ENCODE results near the gene SLC12A4. TPM values are rescaled to one million over a fixed set of nuclear protein-coding genes. Genes with fewer than 3 reads are reported as not detected.

SLC12A4 gene
- total RNA-seq, 2 experiments from 2014 or later = 21.8 to 25.8 TPM

DNA sequence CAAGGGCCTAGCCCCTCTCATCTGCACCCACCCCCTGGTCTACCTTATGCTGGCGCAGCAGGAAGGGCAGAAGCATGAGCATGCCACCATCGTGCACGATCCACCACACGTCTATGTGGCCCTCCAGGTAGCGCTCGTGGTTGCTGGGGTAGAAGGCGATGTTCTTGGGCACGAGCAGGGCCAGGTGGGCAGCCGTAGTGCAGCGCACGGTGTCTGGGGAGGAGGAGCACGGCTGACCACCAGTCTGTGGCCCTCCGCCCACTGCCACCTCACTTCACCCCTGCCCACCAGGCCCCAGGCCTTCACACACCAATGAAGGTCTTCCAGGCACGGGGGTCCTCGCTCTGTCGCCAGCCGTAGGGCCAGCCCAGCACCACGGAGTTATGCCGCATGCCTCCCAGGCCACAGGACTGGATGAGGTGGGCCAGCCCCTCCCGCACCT, 22.3 kb downstream of the SLC12A4 start:
- POLR2A ChIA-PET = no interaction called here
- intact Hi-C loops (cut with DNase I, micrococcal nuclease) = no loop called here
- ATAC-seq (no peak), DNase-seq (no peak)
- no peak overlapping the region for H3K4me3 Mint-ChIP-seq
- no peaks in the 10 kb centered on the region for H3K9me3 Mint-ChIP-seq (ENCODE audit: low read depth)
- H3K27me3 Mint-ChIP-seq = no peaks in the 10 kb centered on the region
- H3K27ac Mint-ChIP-seq = no peak overlapping the region
- peaks cover 7% of the 10 kb centered on the region for H3K4me1 Mint-ChIP-seq
- H3K36me3 Mint-ChIP-seq (ENCODE audit: low read depth) = peaks cover 6% of the 10 kb centered on the region
- CTCF ChIA-PET = interaction anchor here (1.4 kb wide), 2 partner anchors 46 to 129 kb away, joined by 3 read pairs; no protein-coding TSS in a partner anchor

DNA sequence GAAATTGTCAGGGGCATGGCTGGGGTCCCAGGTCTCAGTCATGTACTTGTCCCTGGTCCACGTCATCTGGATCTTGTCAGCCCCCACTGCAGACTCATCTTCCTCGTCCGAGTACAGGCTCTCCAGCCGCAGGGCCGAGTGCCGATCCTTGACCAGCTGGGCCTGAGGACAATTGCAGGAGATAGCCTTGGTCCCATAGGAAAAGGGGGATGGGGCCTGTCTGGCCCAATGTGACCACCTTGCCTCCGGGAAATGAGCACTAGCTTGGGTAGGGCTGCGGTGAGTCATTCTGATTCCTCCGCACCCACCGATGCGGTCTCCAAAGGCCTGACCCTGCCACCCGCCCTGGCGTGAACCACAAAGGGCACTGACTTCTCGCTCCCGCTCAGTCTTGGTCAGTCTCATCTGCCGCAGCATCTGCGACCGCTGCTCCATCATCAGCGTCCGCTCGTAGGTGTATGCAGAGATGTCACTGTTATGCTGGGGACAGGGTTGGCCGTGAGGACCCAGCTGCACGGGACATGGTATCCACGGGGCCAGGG, 23.0 kb downstream of the SLC12A4 start:
- no peaks in the 10 kb centered on the region for H3K9me3 Mint-ChIP-seq (ENCODE audit: low read depth)
- POLR2A ChIA-PET = no interaction called here
- ATAC-seq = no peak
- peaks cover 6% of the 10 kb centered on the region for H3K36me3 Mint-ChIP-seq (ENCODE audit: low read depth)
- H3K27me3 Mint-ChIP-seq = no peaks in the 10 kb centered on the region
- DNase-seq = no peak
- no peak overlapping the region for H3K27ac Mint-ChIP-seq
- CTCF ChIA-PET = no interaction called here
- H3K4me3 Mint-ChIP-seq = no peak overlapping the region
- intact Hi-C loops (cut with DNase I, micrococcal nuclease) = no loop called here
- peaks cover 7% of the 10 kb centered on the region for H3K4me1 Mint-ChIP-seq

- Mint-ChIP-seq H3K4me1 (peaks cover 13% of the 10 kb centered on the region), H3K9me3 (ENCODE audit: low read depth) (no peaks in the 10 kb centered on the region), H3K27me3 (no peaks in the 10 kb centered on the region), H3K36me3 (ENCODE audit: low read depth) (peaks cover 12% of the 10 kb centered on the region), H3K4me3 (no peak overlapping the region), H3K27ac (no peak overlapping the region)
- ChIA-PET POLR2A (interaction anchor here (1.0 kb wide), 1 partner anchor 9 kb away, joined by 3 read pairs; no protein-coding TSS in a partner anchor), CTCF (interaction anchor here (1.3 kb wide), 1 partner anchor 9 kb away, joined by 5 read pairs; no protein-coding TSS in a partner anchor)
- intact Hi-C loops (cut with DNase I, micrococcal nuclease) = no loop called here
- ATAC-seq (no peak), DNase-seq (no peak)
Measured at GRCh38 chr16:67944690-67945391, 23.6 kb downstream of the SLC12A4 start.

- no peaks in the 10 kb centered on the region for H3K27me3 Mint-ChIP-seq
- intact Hi-C loops (cut with DNase I, micrococcal nuclease) = no loop called here
Measured at GRCh38 chr16:67943619-67944504, 24.6 kb downstream of the SLC12A4 start, which contains the start of gene LCAT. LCAT (minus strand) TSS chr16:67944120; CDS start chr16:67944101, 19 bp downstream.

DNA sequence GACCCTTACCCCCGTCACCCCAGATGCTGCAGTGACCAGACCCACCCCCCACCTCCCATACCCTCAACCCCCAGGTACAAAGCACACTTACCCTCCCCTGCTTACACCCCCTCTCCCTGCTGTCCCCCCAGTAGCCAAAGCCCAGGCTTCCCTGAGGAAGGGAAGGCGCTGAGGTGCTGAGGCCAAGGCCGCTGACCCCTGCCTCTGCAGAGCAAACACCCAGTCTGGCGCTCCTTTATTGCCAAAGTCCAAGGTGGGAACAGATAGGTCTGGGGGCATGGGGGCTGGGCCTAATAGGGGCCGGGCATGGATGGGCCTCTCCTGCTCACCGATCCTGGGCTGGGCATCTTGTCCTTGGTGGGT, 25.2 kb downstream of the SLC12A4 start:
- ChIA-PET POLR2A (no interaction called here), CTCF (interaction anchor here (0.6 to 1.2 kb wide), 3 partner anchors 37 to 612 kb away, joined by 3 read pairs; partner anchors contain the start of gene DPEP3)
- Mint-ChIP-seq H3K27ac (no peak overlapping the region), H3K9me3 (ENCODE audit: low read depth) (no peaks in the 10 kb centered on the region), H3K36me3 (ENCODE audit: low read depth) (peaks cover 19% of the 10 kb centered on the region), H3K4me3 (no peak overlapping the region), H3K27me3 (no peaks in the 10 kb centered on the region), H3K4me1 (peaks cover 21% of the 10 kb centered on the region)
- ATAC-seq (no peak), DNase-seq (no peak)
- intact Hi-C loops (cut with DNase I, micrococcal nuclease) = no loop called here

More at GRCh38 chr16:67943619-67944504, 24.6 kb downstream of the SLC12A4 start, which contains the start of gene LCAT:
- DNase-seq = no peak
- no peak within 1 kb of the TSS for H3K4me3 Mint-ChIP-seq
- H3K27ac Mint-ChIP-seq = no peak within 1 kb of the TSS
- peaks cover 21% of the 10 kb centered on the region for H3K4me1 Mint-ChIP-seq
- ChIA-PET CTCF (interaction anchor here (0.6 to 1.3 kb wide), 3 partner anchors 8 to 613 kb away, joined by 3 to 5 read pairs (median 3); partner anchors contain the start of gene DPEP3), POLR2A (interaction anchor here (0.7 to 1.0 kb wide), 2 partner anchors 8 to 139 kb away, joined by 3 read pairs; no protein-coding TSS in a partner anchor)
- no peaks in the 10 kb centered on the region for H3K9me3 Mint-ChIP-seq (ENCODE audit: low read depth)
- peaks cover 18% of the 10 kb centered on the region for H3K36me3 Mint-ChIP-seq (ENCODE audit: low read depth)
- ATAC-seq = no peak

GRCh38 chr16:67942510-67943255, 25.8 kb downstream of the SLC12A4 start:
- Mint-ChIP-seq H3K36me3 (ENCODE audit: low read depth) (peaks cover 19% of the 10 kb centered on the region), H3K4me1 (peaks cover 21% of the 10 kb centered on the region), H3K27me3 (no peaks in the 10 kb centered on the region), H3K27ac (no peak overlapping the region), H3K9me3 (ENCODE audit: low read depth) (no peaks in the 10 kb centered on the region), H3K4me3 (no peak overlapping the region)
- DNase-seq (no peak), ATAC-seq (no peak)
- intact Hi-C loops (cut with DNase I, micrococcal nuclease) = no loop called here
- POLR2A ChIA-PET = no interaction called here
- CTCF ChIA-PET = interaction anchor here (0.6 to 2.5 kb wide), 16 partner anchors 13 to 430 kb away, joined by 3 to 8 read pairs (median 3); partner anchors contain the start of gene DPEP3

DNA sequence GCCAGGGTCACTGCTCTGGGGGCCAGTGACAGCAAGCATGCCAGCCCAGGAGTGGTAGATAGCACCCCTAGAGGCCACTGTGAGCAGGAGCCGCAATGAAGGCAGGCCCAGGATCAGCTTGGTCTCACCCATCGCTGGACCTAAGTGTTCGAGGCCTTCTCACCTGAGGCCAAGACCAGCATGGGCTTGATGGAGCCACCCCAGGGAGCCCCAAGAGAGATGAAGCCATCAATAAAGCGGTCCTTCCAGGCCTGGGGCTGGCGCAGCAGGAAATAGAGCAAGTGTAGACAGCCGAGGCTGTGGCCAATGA, 26.3 kb downstream of the SLC12A4 start:
- ATAC-seq = peak; percentile 64
- H3K27ac Mint-ChIP-seq = no peak overlapping the region
- POLR2A ChIA-PET = no interaction called here

GRCh38 chr16:67941469-67942199, 26.8 kb downstream of the SLC12A4 start:
- POLR2A ChIA-PET = no interaction called here
- H3K4me3 Mint-ChIP-seq = no peak overlapping the region
- intact Hi-C loops (cut with DNase I, micrococcal nuclease) = no loop called here

More for the DNA sequence above, 26.3 kb downstream of the SLC12A4 start:
- Mint-ChIP-seq H3K27me3 (no peaks in the 10 kb centered on the region), H3K9me3 (ENCODE audit: low read depth) (no peaks in the 10 kb centered on the region), H3K36me3 (ENCODE audit: low read depth) (peaks cover 22% of the 10 kb centered on the region), H3K4me1 (peaks cover 24% of the 10 kb centered on the region), H3K4me3 (no peak overlapping the region)
- CTCF ChIA-PET = interaction anchor here (0.6 to 2.5 kb wide), 15 partner anchors 14 to 126 kb away, joined by 3 to 8 read pairs (median 3); partner anchors contain the start of gene DPEP3
- DNase-seq = peak; percentile 56
- intact Hi-C loops (cut with DNase I, micrococcal nuclease) = no loop called here

GRCh38 chr16:67940446-67941089, 27.9 kb downstream of the SLC12A4 start:
- no peaks in the 10 kb centered on the region for H3K9me3 Mint-ChIP-seq (ENCODE audit: low read depth)
- H3K4me3 Mint-ChIP-seq = no peak overlapping the region

More at GRCh38 chr16:67941469-67942199, 26.8 kb downstream of the SLC12A4 start:
- Mint-ChIP-seq H3K9me3 (ENCODE audit: low read depth) (no peaks in the 10 kb centered on the region), H3K27me3 (no peaks in the 10 kb centered on the region), H3K27ac (no peak overlapping the region), H3K4me1 (peaks cover 28% of the 10 kb centered on the region), H3K36me3 (ENCODE audit: low read depth) (peaks cover 25% of the 10 kb centered on the region)
- no peak for ATAC-seq
- DNase-seq = no peak
- CTCF ChIA-PET = interaction anchor here (0.7 to 2.6 kb wide), 16 partner anchors 13 to 125 kb away, joined by 3 to 14 read pairs (median 4); no protein-coding TSS in a partner anchor

More at GRCh38 chr16:67940446-67941089, 27.9 kb downstream of the SLC12A4 start:
- CTCF ChIA-PET = interaction anchor here (0.6 to 2.6 kb wide), 9 partner anchors 12 to 124 kb away, joined by 3 to 14 read pairs (median 4); no protein-coding TSS in a partner anchor
- no peak for ATAC-seq
- DNase-seq = no peak
- Mint-ChIP-seq H3K36me3 (ENCODE audit: low read depth) (peaks cover 28% of the 10 kb centered on the region), H3K27me3 (no peaks in the 10 kb centered on the region), H3K27ac (peak overlapping the region; percentile 76), H3K4me1 (peaks cover 28% of the 10 kb centered on the region)
- intact Hi-C loops (cut with DNase I, micrococcal nuclease) = no loop called here
- POLR2A ChIA-PET = interaction anchor here (0.6 to 1.4 kb wide), 2 partner anchors 26 to 64 kb away, joined by 3 read pairs; no protein-coding TSS in a partner anchor

All from activated CD4-positive, alpha-beta T cell treated with anti-CD3 and anti-CD28 coated beads for 36 hours (primary cell).